Tibial nerve (tissue), 4 donors: ENCODE measurements around the gene GTF2F2. TPM values are rescaled to one million over a fixed set of nuclear protein-coding genes. Genes with fewer than 3 reads are reported as not detected.

Source experiments
- DNase-seq, 2 donors: peaks; one replicate each; pipeline ENCODE4 v3.0.0-alpha.2; 2019; ENCODE audit warnings: low spot score in 2 of 2
- H3K27ac ChIP-seq, 4 donors: fragments of 200-600 bp; sonication (generic) in 3 of 4; one replicate each; pipeline ENCODE4 v1.5.1; 2017 to 2019; ENCODE audit warnings: mild to moderate bottlenecking in 1 of 4
- H3K27me3 ChIP-seq, 2 donors: fragments of 200-600 bp; sonication (generic) in 1 of 2; one replicate each; pipeline versions ENCODE4 v1.5.1 to v1.6.0; 2017 to 2019
- H3K36me3 ChIP-seq, 3 donors: fragments of 200-600 bp; sonication (generic); one replicate each; pipeline ENCODE4 v1.5.1; 2018 to 2019
- H3K4me1 ChIP-seq, 4 donors: fragments of 200-600 bp; sonication (generic) in 3 of 4; one replicate each; pipeline ENCODE4 v1.5.1; 2017 to 2019
- H3K4me3 ChIP-seq, 4 donors: fragments of 200-600 bp; sonication (generic) in 3 of 4; one replicate each; pipeline ENCODE4 v1.5.1; 2017 to 2019; ENCODE audit warnings: mild to moderate bottlenecking in 1 of 4, moderate library complexity in 1 of 4
- H3K9me3 ChIP-seq, 4 donors: fragments of 200-600 bp; sonication (generic) in 3 of 4; one replicate each; pipeline ENCODE4 v1.5.1; 2017 to 2019
- EP300 ChIP-seq, 2 donors: sonication (generic); formaldehyde crosslinking; IDR thresholded peaks; one replicate each; pipeline ENCODE4 v1.6.1; 2017; ENCODE audit warnings: antibody characterized with exemption in 2 of 2, mild to moderate bottlenecking in 1 of 2
- POLR2A ChIP-seq, 2 donors: fragments of 450-650 bp; IDR thresholded peaks; one replicate each; pipeline ENCODE4 v1.6.1; 2017; ENCODE audit warnings: antibody characterized with exemption in 2 of 2, mild to moderate bottlenecking in 2 of 2, moderate library complexity in 2 of 2
- WGBS, 2 donors: methylation state at CpG; one replicate each; pipeline ENCODE4 v1.1.5; 2018; 5-methylcytosine and 5-hydroxymethylcytosine counted together
- total RNA-seq, 4 donors: library from RNA; depleted of rRNA; stranded (reverse); fragments of >200 nt; gene quantifications; one replicate each; pipeline ENCODE4 v1.1.0, GENCODE V29; 2016
- TF ChIP-seq, protein P1 (sequence below), 5 experiments: fragments of 200-600 bp in 3 of 5; fragments of 450-650 bp in 2 of 5; sonication (generic) in 3 of 5; IDR thresholded peaks; one replicate each; pipeline ENCODE4 v1.5.1; 2016 to 2019; ENCODE audit warnings: antibody characterized with exemption in 5 of 5, mild to moderate bottlenecking in 3 of 5, moderate library complexity in 2 of 5

The GTF2F2 gene
- total RNA-seq, 4 donors from 2014 or later: 20.2 to 28.8 (median 24.1) TPM

- TF ChIP-seq EP300 (IDR thresholded peaks at IDR 0.05) (peak in 1 of 2 donors; percentile 67), POLR2A (IDR thresholded peaks at IDR 0.05) (no peak)
- TF ChIP-seq, protein P1, sequence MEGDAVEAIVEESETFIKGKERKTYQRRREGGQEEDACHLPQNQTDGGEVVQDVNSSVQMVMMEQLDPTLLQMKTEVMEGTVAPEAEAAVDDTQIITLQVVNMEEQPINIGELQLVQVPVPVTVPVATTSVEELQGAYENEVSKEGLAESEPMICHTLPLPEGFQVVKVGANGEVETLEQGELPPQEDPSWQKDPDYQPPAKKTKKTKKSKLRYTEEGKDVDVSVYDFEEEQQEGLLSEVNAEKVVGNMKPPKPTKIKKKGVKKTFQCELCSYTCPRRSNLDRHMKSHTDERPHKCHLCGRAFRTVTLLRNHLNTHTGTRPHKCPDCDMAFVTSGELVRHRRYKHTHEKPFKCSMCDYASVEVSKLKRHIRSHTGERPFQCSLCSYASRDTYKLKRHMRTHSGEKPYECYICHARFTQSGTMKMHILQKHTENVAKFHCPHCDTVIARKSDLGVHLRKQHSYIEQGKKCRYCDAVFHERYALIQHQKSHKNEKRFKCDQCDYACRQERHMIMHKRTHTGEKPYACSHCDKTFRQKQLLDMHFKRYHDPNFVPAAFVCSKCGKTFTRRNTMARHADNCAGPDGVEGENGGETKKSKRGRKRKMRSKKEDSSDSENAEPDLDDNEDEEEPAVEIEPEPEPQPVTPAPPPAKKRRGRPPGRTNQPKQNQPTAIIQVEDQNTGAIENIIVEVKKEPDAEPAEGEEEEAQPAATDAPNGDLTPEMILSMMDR (IDR thresholded peaks at IDR 0.05): peak; percentile 26 to 63 (median 52)
- peak overlapping the region in 3 of 4 donors; percentile 3 to 26 (median 16) for H3K4me3 ChIP-seq
- WGBS, 2 donors: 37 to 50% methylated on average over 15 of the region's 15 CpGs
- peaks cover 0 to 5% (median 0%) of the 10 kb centered on the region in 3 donors for H3K36me3 ChIP-seq
- peak overlapping the region; percentile 31 to 79 (median 60) for H3K27ac ChIP-seq
- DNase-seq: peak; percentile 36 to 43
- no peaks in the 10 kb centered on the region for H3K9me3 ChIP-seq
- H3K27me3 ChIP-seq: no peaks in the 10 kb centered on the region
- H3K4me1 ChIP-seq: peaks cover 0 to 53% (median 7%) of the 10 kb centered on the region in 4 donors
Measured at GRCh38 chr13:45194081-45194939, 74.0 kb downstream of the GTF2F2 start.

DNA sequence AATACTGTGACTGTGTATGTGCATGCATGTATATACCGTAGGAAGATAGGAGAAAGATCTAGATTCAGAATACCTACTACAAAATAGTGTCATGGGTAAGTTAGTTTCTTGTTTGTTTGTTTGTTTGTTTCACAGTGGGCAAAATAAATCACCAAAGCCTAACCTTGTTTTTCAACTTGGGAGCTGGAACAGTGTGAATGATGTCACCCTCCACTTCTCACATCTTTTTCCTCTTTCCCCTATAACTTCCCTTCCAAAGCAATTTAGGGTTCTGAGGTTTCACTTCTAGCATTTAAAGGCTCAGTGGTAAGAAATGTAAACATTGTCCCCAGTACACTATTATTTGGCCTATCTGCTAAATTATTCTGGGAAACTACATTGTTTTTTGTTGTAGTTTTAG, 75.1 kb downstream of the GTF2F2 start:
- TF ChIP-seq, protein P1 (IDR thresholded peaks at IDR 0.05): no peak
- TF ChIP-seq EP300 (IDR thresholded peaks at IDR 0.05): no peak
- no peak for TF ChIP-seq POLR2A (IDR thresholded peaks at IDR 0.05)
- H3K4me1 ChIP-seq: peaks cover 0 to 57% (median 7%) of the 10 kb centered on the region in 4 donors
- H3K9me3 ChIP-seq: no peaks in the 10 kb centered on the region
- H3K27ac ChIP-seq: peak overlapping the region in 2 of 4 donors; percentile 51 to 79
- 81 to 90% methylated on average over 1 of the region's 1 CpG for WGBS, 2 donors
- DNase-seq: no peak
- H3K27me3 ChIP-seq: no peaks in the 10 kb centered on the region
- no peak overlapping the region for H3K4me3 ChIP-seq
- peaks cover 0 to 3% (median 0%) of the 10 kb centered on the region in 3 donors for H3K36me3 ChIP-seq

GRCh38 chr13:45196096-45196495, 75.8 kb downstream of the GTF2F2 start:
- H3K27me3 ChIP-seq: no peaks in the 10 kb centered on the region
- TF ChIP-seq EP300 (IDR thresholded peaks at IDR 0.05) (no peak), POLR2A (IDR thresholded peaks at IDR 0.05) (no peak)
- TF ChIP-seq, protein P1 (IDR thresholded peaks at IDR 0.05): no peak
- H3K36me3 ChIP-seq: no peaks in the 10 kb centered on the region
- H3K4me1 ChIP-seq: peaks cover 0 to 57% (median 7%) of the 10 kb centered on the region in 4 donors
- H3K27ac ChIP-seq: peak overlapping the region in 2 of 4 donors; percentile 51 to 79
- H3K9me3 ChIP-seq: no peaks in the 10 kb centered on the region
- H3K4me3 ChIP-seq: no peak overlapping the region
- WGBS, 2 donors: 23% methylated on average over 3 of the region's 3 CpGs
- DNase-seq: no peak

GRCh38 chr13:45196622-45197021, 76.3 kb downstream of the GTF2F2 start:
- 50 to 68% methylated on average over 1 of the region's 1 CpG for WGBS, 2 donors
- TF ChIP-seq POLR2A (IDR thresholded peaks at IDR 0.05) (no peak), EP300 (IDR thresholded peaks at IDR 0.05) (no peak)
- TF ChIP-seq, protein P1 (IDR thresholded peaks at IDR 0.05): no peak
- no peaks in the 10 kb centered on the region for H3K36me3 ChIP-seq
- no peaks in the 10 kb centered on the region for H3K27me3 ChIP-seq
- no peak for DNase-seq
- no peaks in the 10 kb centered on the region for H3K9me3 ChIP-seq
- peak overlapping the region in 1 of 4 donors; percentile 29 for H3K27ac ChIP-seq
- peaks cover 0 to 57% (median 7%) of the 10 kb centered on the region in 4 donors for H3K4me1 ChIP-seq
- H3K4me3 ChIP-seq: no peak overlapping the region

GRCh38 chr13:45198041-45198440, 77.7 kb downstream of the GTF2F2 start:
- Histone ChIP-seq H3K27ac (no peak overlapping the region), H3K9me3 (no peaks in the 10 kb centered on the region), H3K4me1 (peaks cover 0 to 53% (median 7%) of the 10 kb centered on the region in 4 donors), H3K36me3 (no peaks in the 10 kb centered on the region), H3K27me3 (no peaks in the 10 kb centered on the region), H3K4me3 (no peak overlapping the region)
- WGBS, 2 donors: 71 to 81% methylated on average over 2 of the region's 2 CpGs
- TF ChIP-seq EP300 (IDR thresholded peaks at IDR 0.05) (no peak), POLR2A (IDR thresholded peaks at IDR 0.05) (no peak)
- TF ChIP-seq, protein P1 (IDR thresholded peaks at IDR 0.05): no peak
- no peak for DNase-seq
